Naive B cell (primary cell): ENCODE measurements around the gene ZNF48. TPM values are rescaled to one million over a fixed set of nuclear protein-coding genes. Genes with fewer than 3 reads are reported as not detected.

Experiments
- ATAC-seq, 2 donors: fragments of 150-1000 bp; cut with Tn5 transposase; 2 replicates each; pipeline ENCODE4 v1.10.0; 2021; ENCODE audit warnings: low read depth in 2 of 2, mild to moderate bottlenecking in 2 of 2, moderate library complexity in 2 of 2
- DNase-seq: peaks from one replicate; pipeline ENCODE4 v3.0.0; 2022
- H3K27ac Mint-ChIP-seq, 6 donors: one replicate each; pipeline ENCODE4 v1.8.0; 2020 to 2022; ENCODE audit warnings: mild to moderate bottlenecking in 6 of 6, mixed read lengths in 6 of 6, moderate library complexity in 5 of 6, inconsistent platforms in 2 of 6
- H3K27me3 Mint-ChIP-seq, 3 donors: one replicate each; pipeline ENCODE4 v1.8.0; 2021 to 2022; ENCODE audit warnings: mixed read lengths in 3 of 3, mild to moderate bottlenecking in 1 of 3
- H3K36me3 Mint-ChIP-seq, 2 donors: one replicate each; pipeline ENCODE4 v1.8.0; 2020 to 2022; ENCODE audit warnings: mixed read lengths in 2 of 2, inconsistent platforms in 1 of 2, mild to moderate bottlenecking in 1 of 2
- H3K4me1 Mint-ChIP-seq, 3 donors: one replicate each; pipeline ENCODE4 v1.8.0; 2020 to 2022; ENCODE audit warnings: mixed read lengths in 3 of 3, inconsistent platforms in 1 of 3, mild to moderate bottlenecking in 1 of 3, moderate library complexity in 1 of 3
- H3K4me3 Mint-ChIP-seq, 8 donors: one replicate each; pipeline ENCODE4 v1.8.0; 2020 to 2022; ENCODE audit warnings: mild to moderate bottlenecking in 8 of 8, mixed read lengths in 8 of 8, moderate library complexity in 8 of 8, inconsistent platforms in 2 of 8
- H3K9me3 Mint-ChIP-seq, 7 donors: one replicate each; pipeline ENCODE4 v1.8.0; 2020 to 2022; ENCODE audit warnings: mixed read lengths in 7 of 7, mild to moderate bottlenecking in 5 of 7, inconsistent platforms in 2 of 7, moderate library complexity in 1 of 7
- polyA plus RNA-seq, 6 donors: library from polyadenylated mRNA; unstranded; fragments of 300-500 nt; fragmentation: Illumina TruSeq; gene quantifications; one replicate each; pipeline ENCODE4 v1.2.3, GENCODE V29; 2021; ENCODE audit warnings: low read depth in 6 of 6

Gene ZNF48
- polyA plus RNA-seq, 6 donors from 2014 or later, result 3.4 to 9.9 (median 7.0) TPM

- peak within 1 kb of the TSS; percentile 93 to 98 (median 96) for H3K4me3 Mint-ChIP-seq
- ATAC-seq (peak; percentile 94 to 95), DNase-seq (peak; percentile 86)
- no peaks in the 10 kb centered on the region for H3K36me3 Mint-ChIP-seq
- peak within 1 kb of the TSS; percentile 97 to 99 (median 98) for H3K27ac Mint-ChIP-seq
- no peaks in the 10 kb centered on the region for H3K9me3 Mint-ChIP-seq
- no peaks in the 10 kb centered on the region for H3K27me3 Mint-ChIP-seq
- peaks cover 41 to 67% (median 45%) of the 10 kb centered on the region in 3 donors for H3K4me1 Mint-ChIP-seq
These were observed 39.9 kb upstream of the ZNF48 start, which contains the start of gene CD2BP2 for GRCh38 chr16:30355144-30355953. CD2BP2 (minus strand) TSS chr16:30355308; CDS start chr16:30354681, 627 bp downstream.

- H3K27ac Mint-ChIP-seq, result peak overlapping the region; percentile 93 to 99 (median 98)
- ATAC-seq (no peak), DNase-seq (no peak)
- H3K27me3 Mint-ChIP-seq, result no peaks in the 10 kb centered on the region
- H3K4me3 Mint-ChIP-seq, result peak overlapping the region; percentile 93 to 98 (median 96)
- peaks cover 36 to 64% (median 43%) of the 10 kb centered on the region in 3 donors for H3K4me1 Mint-ChIP-seq
- no peaks in the 10 kb centered on the region for H3K36me3 Mint-ChIP-seq
- H3K9me3 Mint-ChIP-seq, result no peaks in the 10 kb centered on the region
These were observed 39.3 kb upstream of the ZNF48 start for GRCh38 chr16:30355954-30356308.

DNA sequence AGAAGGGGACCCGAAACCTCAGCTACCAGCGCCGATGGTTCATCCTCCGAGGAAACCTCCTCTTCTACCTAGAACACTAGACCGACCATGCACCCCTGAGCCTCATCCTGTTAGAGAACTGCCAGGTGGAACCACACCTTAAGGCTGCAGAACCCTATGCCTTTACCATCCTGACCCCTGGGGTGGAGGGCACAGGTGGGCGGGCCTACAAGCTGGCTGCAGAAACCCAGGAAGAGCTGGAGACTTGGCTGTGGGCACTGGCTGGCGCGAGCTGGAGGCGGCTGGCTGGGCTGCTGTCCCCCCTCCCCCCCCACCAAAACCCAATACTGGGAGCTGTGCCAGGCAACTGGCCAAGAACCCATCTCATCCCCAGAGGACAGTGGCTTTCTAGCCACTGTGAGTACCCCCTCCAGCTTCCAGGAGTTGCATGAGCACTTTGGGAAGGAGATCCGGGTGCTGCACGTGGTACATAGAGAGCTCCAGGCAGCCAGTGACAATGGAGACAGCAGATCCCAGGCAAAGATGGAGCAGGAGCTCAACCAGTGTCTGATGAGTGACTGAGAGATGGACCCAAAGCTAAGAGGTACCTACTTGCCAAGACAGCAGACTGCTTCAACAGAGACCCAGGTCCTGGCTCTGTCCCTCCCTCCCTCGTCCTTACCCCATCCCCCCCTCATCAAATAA, 38.7 kb upstream of the ZNF48 start:
- Mint-ChIP-seq H3K27me3 (no peaks in the 10 kb centered on the region), H3K9me3 (no peaks in the 10 kb centered on the region), H3K36me3 (no peaks in the 10 kb centered on the region), H3K4me3 (peak overlapping the region; percentile 93 to 98 (median 96)), H3K27ac (peak overlapping the region in 5 of 6 donors; percentile 83 to 99 (median 98)), H3K4me1 (peaks cover 31 to 58% (median 38%) of the 10 kb centered on the region in 3 donors)
- DNase-seq (no peak), ATAC-seq (no peak)

GRCh38 chr16:30357085-30357714, 38.0 kb upstream of the ZNF48 start:
- Mint-ChIP-seq H3K9me3 (no peaks in the 10 kb centered on the region), H3K4me1 (peaks cover 27 to 52% (median 38%) of the 10 kb centered on the region in 3 donors), H3K4me3 (peak overlapping the region in 6 of 8 donors; percentile 42 to 98 (median 56)), H3K27ac (peak overlapping the region in 4 of 6 donors; percentile 15 to 98 (median 94)), H3K36me3 (peaks cover 0 to 2% of the 10 kb centered on the region in 2 donors), H3K27me3 (no peaks in the 10 kb centered on the region)
- DNase-seq (no peak), ATAC-seq (no peak)

DNA sequence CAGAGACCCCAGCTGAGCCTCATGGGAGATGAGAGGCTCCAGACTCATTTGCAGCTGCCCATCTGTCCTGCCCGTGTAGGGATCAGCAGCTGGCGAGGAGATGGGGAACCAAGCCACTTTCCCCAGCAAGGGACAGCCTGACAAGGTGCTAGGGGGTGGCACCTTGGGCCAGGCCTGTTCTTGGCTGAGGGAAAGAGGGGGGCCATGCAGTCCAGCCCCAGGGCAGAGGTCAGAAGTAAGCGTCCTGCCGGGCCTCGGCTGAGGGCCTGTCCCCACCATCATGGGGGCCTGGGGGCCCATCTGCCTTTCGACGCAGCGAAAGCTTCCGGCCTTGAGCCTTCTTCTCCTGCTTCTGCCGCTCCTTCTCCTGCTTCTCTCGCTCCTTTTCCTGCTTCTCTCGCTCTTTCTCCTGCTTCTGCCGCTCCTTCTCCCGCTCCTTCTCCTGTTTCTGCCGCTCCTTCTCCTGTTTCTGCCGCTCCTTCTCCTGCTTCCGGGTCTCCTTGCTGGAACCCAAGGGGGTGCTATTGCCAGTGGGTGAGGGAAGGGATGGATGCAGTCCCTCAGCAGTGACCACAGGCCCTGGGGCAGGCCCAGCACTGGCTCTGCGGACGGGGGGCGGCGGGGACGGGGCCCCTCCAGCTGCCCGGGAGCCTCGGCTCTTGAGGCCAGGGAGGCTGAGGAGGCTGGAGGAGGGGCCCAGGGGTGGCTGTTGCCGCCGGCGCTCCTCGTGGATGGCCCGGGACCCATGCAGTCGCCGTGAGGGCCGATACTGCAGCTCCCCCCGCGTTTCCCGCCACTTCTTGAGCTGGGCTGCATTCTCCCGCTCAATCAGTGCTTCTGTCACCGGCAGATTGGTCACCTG, 37.3 kb upstream of the ZNF48 start:
- peaks cover under 1 to 10% of the 10 kb centered on the region in 2 donors for H3K36me3 Mint-ChIP-seq
- peak overlapping the region in 2 of 6 donors; percentile 24 to 94 for H3K27ac Mint-ChIP-seq
- H3K4me1 Mint-ChIP-seq, result peaks cover 29 to 46% (median 35%) of the 10 kb centered on the region in 3 donors
- no peaks in the 10 kb centered on the region for H3K27me3 Mint-ChIP-seq
- peak overlapping the region in 1 of 8 donors; percentile 72 for H3K4me3 Mint-ChIP-seq
- DNase-seq (no peak), ATAC-seq (no peak)
- no peaks in the 10 kb centered on the region for H3K9me3 Mint-ChIP-seq

DNA sequence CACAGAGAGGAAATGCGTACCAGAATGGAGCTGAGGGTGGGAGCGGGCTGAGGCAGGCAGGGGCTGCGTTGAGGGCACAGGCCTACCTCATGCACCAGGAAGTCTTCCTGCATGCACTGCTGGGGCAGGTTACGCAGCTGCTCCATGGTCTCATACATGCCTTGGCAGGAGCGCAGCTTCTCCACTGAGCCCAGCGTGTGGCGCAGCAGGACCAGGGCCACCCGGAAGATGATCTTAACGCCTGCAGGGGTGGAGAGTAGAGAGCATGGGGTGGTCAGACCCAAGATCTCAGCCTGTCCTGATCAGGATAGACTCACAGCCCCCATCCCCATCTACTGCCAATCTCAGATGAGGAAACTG, 36.7 kb upstream of the ZNF48 start:
- no peak for DNase-seq
- no peak for ATAC-seq
- Mint-ChIP-seq H3K9me3 (no peaks in the 10 kb centered on the region), H3K36me3 (peaks cover 7 to 15% of the 10 kb centered on the region in 2 donors), H3K27ac (no peak overlapping the region), H3K4me1 (peaks cover 27 to 45% (median 37%) of the 10 kb centered on the region in 3 donors), H3K27me3 (no peaks in the 10 kb centered on the region), H3K4me3 (no peak overlapping the region)

DNA sequence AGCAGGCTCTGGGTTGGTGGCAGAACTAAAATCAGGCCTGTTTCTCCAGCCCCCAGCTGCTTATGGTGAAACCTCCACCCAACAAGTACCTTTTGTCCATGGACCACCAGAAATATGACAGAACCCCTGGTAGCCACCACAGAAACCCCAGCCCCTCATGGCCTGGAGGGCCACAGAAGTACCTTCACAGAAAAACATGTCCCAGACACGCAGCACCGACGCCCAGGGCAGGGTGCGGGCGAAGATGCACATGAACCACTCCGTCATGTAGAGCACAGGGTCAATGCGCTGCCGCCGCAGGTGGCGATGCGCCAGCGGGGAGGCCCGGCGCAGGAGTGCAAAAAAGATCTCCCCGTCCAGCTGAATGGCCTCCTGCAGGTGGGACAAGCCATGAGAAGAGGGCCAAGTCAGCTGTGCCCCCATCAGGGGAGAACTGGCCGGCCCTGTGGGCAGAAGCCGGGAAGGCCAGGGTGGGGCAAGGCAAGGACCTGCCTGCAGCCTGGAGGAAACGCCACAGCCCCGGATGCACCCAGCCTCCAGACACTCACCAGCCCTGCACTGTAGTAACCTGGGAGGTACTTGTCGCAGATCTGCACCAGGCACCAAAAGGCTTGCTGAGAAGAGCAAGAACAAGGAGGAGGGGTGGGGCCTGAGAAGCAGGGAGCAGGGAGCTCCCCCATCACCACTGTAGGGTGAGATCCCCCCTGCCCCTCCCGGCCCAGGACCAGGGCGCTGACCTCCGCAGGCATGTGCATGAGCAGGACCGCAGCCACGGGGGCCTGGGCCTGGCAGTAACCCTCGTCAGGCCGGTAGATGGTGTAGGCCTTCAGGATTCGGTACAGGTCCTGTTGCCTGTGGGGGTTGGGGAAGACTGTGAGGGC, 36.0 kb upstream of the ZNF48 start:
- ATAC-seq (no peak), DNase-seq (no peak)
- Mint-ChIP-seq H3K4me3 (no peak overlapping the region), H3K27ac (no peak overlapping the region), H3K36me3 (peaks cover 7 to 15% of the 10 kb centered on the region in 2 donors), H3K27me3 (no peaks in the 10 kb centered on the region), H3K4me1 (peaks cover 23 to 38% (median 33%) of the 10 kb centered on the region in 3 donors), H3K9me3 (no peaks in the 10 kb centered on the region)

GRCh38 chr16:30359871-30360170, 35.4 kb upstream of the ZNF48 start:
- H3K4me1 Mint-ChIP-seq, result peaks cover 19 to 33% (median 30%) of the 10 kb centered on the region in 3 donors
- H3K27ac Mint-ChIP-seq, result no peak overlapping the region
- DNase-seq (no peak), ATAC-seq (no peak)
- H3K27me3 Mint-ChIP-seq, result no peaks in the 10 kb centered on the region
- H3K9me3 Mint-ChIP-seq, result no peaks in the 10 kb centered on the region
- H3K4me3 Mint-ChIP-seq, result peak overlapping the region in 1 of 8 donors; percentile 71
- peaks cover 7 to 15% of the 10 kb centered on the region in 2 donors for H3K36me3 Mint-ChIP-seq

DNA sequence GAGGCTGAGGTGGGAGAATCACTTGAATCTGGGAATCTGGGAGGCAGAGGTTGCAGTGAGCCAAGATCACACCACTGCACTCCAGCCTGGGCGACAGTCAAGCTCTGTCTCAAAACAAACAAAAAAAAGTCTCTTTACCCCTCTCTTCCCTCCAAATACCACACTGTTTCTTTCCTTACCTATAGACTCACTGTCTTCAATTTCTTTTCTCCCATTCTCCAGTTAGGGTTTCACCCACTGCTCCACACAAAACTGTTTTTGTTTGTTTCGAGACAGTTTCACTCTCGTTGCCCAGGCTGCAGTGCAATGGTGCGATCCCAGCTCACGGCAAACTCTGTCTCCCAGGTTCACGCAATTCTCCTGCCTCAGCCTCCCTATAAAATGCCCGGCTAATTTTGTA, 34.0 kb upstream of the ZNF48 start:
- DNase-seq (no peak), ATAC-seq (no peak)
- Mint-ChIP-seq H3K27me3 (no peaks in the 10 kb centered on the region), H3K4me1 (peaks cover 15 to 26% (median 26%) of the 10 kb centered on the region in 3 donors), H3K27ac (peak overlapping the region in 1 of 6 donors; percentile 47), H3K36me3 (peaks cover 7 to 15% of the 10 kb centered on the region in 2 donors), H3K4me3 (no peak overlapping the region), H3K9me3 (no peaks in the 10 kb centered on the region)

DNA sequence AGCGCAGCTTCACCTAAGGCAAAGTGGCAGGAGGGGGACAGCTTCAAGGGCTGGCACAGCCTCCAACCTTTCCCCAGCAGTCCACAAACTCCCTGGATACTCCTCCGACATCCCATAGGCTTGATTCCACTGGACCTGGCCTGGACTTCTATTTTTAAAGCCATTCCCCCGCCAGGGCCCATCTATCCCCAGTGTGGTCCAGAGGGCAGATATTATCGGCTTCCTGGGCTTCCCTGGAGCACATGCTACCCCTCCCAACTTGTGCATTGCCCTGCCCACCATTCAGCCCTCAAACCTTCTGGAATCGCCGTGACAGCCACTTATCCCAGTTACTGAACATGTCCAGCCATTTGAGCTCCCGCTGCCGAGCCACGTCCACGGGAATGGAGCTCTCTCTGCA, 30.0 kb upstream of the ZNF48 start:
- ATAC-seq (no peak), DNase-seq (no peak)
- no peak overlapping the region for H3K4me3 Mint-ChIP-seq
- H3K9me3 Mint-ChIP-seq, result no peaks in the 10 kb centered on the region
- H3K4me1 Mint-ChIP-seq, result peaks cover 37 to 49% (median 45%) of the 10 kb centered on the region in 3 donors
- no peak overlapping the region for H3K27ac Mint-ChIP-seq
- no peaks in the 10 kb centered on the region for H3K27me3 Mint-ChIP-seq
- peaks cover 7 to 15% of the 10 kb centered on the region in 2 donors for H3K36me3 Mint-ChIP-seq

DNA sequence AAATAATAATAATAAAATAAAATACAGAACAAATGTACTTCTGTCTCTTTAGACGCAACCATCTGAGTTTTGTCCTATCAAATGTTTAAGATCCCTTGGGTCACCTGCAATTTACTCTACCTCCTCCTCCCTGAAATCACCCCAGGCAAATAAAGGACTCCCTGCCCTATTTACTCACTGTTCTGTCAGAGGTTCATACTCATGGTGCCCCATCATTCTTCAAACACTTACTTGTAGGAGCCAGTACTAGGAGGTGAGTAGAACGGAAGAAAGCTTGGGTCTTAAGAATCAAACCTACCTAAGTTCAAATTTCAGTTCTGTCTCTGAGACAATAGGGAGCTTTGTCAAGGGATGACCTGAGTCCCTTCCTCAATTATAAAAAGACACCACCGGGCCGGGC, 28.7 kb upstream of the ZNF48 start:
- ATAC-seq (no peak), DNase-seq (no peak)
- Mint-ChIP-seq H3K9me3 (no peaks in the 10 kb centered on the region), H3K36me3 (peaks cover 7 to 15% of the 10 kb centered on the region in 2 donors), H3K4me1 (peaks cover 41 to 52% (median 51%) of the 10 kb centered on the region in 3 donors), H3K4me3 (peak overlapping the region in 3 of 8 donors; percentile 61 to 85 (median 77)), H3K27ac (peak overlapping the region in 1 of 6 donors; percentile 3), H3K27me3 (no peaks in the 10 kb centered on the region)
